ENCODE measurements around the gene MSH3.
"Not testable (repeated sequence)": the region's sequence is repeated elsewhere in the genome, so short reads cannot be mapped to it uniquely, and the experiment has no call there.

The MSH3 gene

GRCh38 chr5:80740488-80740887 is 86.0 kb downstream of the MSH3 start:
- H3K4me3 ChIP-seq (ENCODE audit: insufficient read depth, low read depth, low read length, poor library complexity, severe bottlenecking); H3K27ac ChIP-seq (ENCODE audit: insufficient read depth, low read length, poor library complexity, severe bottlenecking); H3K4me1 ChIP-seq (ENCODE audit: control insufficient read depth, insufficient read depth, low read length, poor library complexity, severe bottlenecking); H3K27me3 ChIP-seq (replicated peaks; ENCODE audit: control insufficient read depth, insufficient read depth, low read length, poor library complexity, severe bottlenecking); DNase-seq; H3K9me3 ChIP-seq (ENCODE audit: control insufficient read depth, low read length): not testable (repeated sequence)
- H3K36me3 ChIP-seq (ENCODE audit: control insufficient read depth, insufficient read depth, low read length) = peaks cover 10% of the 10 kb centered on the region

- Histone ChIP-seq H3K4me3 (ENCODE audit: insufficient read depth, low read depth, low read length, poor library complexity, severe bottlenecking) (peak overlapping the region; percentile 17), H3K27me3 (replicated peaks; ENCODE audit: control insufficient read depth, insufficient read depth, low read length, poor library complexity, severe bottlenecking) (no peaks in the 10 kb centered on the region), H3K9me3 (ENCODE audit: control insufficient read depth, low read length) (no peaks in the 10 kb centered on the region), H3K27ac (ENCODE audit: insufficient read depth, low read length, poor library complexity, severe bottlenecking) (no peak overlapping the region), H3K36me3 (ENCODE audit: control insufficient read depth, insufficient read depth, low read length) (peaks cover 11% of the 10 kb centered on the region), H3K4me1 (ENCODE audit: control insufficient read depth, insufficient read depth, low read length, poor library complexity, severe bottlenecking) (no peaks in the 10 kb centered on the region)
- no peak for DNase-seq
These were observed 86.5 kb downstream of the MSH3 start for GRCh38 chr5:80740999-80741398.

GRCh38 chr5:80744149-80744548 is 89.7 kb downstream of the MSH3 start:
- Histone ChIP-seq H3K36me3 (ENCODE audit: control insufficient read depth, insufficient read depth, low read length) (peaks cover 11% of the 10 kb centered on the region), H3K4me1 (ENCODE audit: control insufficient read depth, insufficient read depth, low read length, poor library complexity, severe bottlenecking) (no peaks in the 10 kb centered on the region), H3K9me3 (ENCODE audit: control insufficient read depth, low read length) (no peaks in the 10 kb centered on the region)

GRCh38 chr5:80745490-80745889 is 91.0 kb downstream of the MSH3 start:
- Histone ChIP-seq H3K36me3 (ENCODE audit: control insufficient read depth, insufficient read depth, low read length) (peaks cover 11% of the 10 kb centered on the region), H3K4me3 (ENCODE audit: insufficient read depth, low read depth, low read length, poor library complexity, severe bottlenecking) (no peak overlapping the region)

More at GRCh38 chr5:80744149-80744548, 89.7 kb downstream of the MSH3 start:
- Histone ChIP-seq H3K4me3 (ENCODE audit: insufficient read depth, low read depth, low read length, poor library complexity, severe bottlenecking) (no peak overlapping the region), H3K27ac (ENCODE audit: insufficient read depth, low read length, poor library complexity, severe bottlenecking) (no peak overlapping the region), H3K27me3 (replicated peaks; ENCODE audit: control insufficient read depth, insufficient read depth, low read length, poor library complexity, severe bottlenecking) (no peaks in the 10 kb centered on the region)
- no peak for DNase-seq

GRCh38 chr5:80747922-80748321 is 93.5 kb downstream of the MSH3 start:
- Histone ChIP-seq H3K36me3 (ENCODE audit: control insufficient read depth, insufficient read depth, low read length) (peaks cover 11% of the 10 kb centered on the region), H3K27me3 (replicated peaks; ENCODE audit: control insufficient read depth, insufficient read depth, low read length, poor library complexity, severe bottlenecking) (no peaks in the 10 kb centered on the region), H3K9me3 (ENCODE audit: control insufficient read depth, low read length) (no peaks in the 10 kb centered on the region), H3K4me3 (ENCODE audit: insufficient read depth, low read depth, low read length, poor library complexity, severe bottlenecking) (no peak overlapping the region), H3K27ac (ENCODE audit: insufficient read depth, low read length, poor library complexity, severe bottlenecking) (no peak overlapping the region), H3K4me1 (ENCODE audit: control insufficient read depth, insufficient read depth, low read length, poor library complexity, severe bottlenecking) (no peaks in the 10 kb centered on the region)
- no peak for DNase-seq

More at GRCh38 chr5:80745490-80745889, 91.0 kb downstream of the MSH3 start:
- DNase-seq = no peak
- Histone ChIP-seq H3K27me3 (replicated peaks; ENCODE audit: control insufficient read depth, insufficient read depth, low read length, poor library complexity, severe bottlenecking) (no peaks in the 10 kb centered on the region), H3K27ac (ENCODE audit: insufficient read depth, low read length, poor library complexity, severe bottlenecking) (no peak overlapping the region), H3K4me1 (ENCODE audit: control insufficient read depth, insufficient read depth, low read length, poor library complexity, severe bottlenecking) (no peaks in the 10 kb centered on the region), H3K9me3 (ENCODE audit: control insufficient read depth, low read length) (no peaks in the 10 kb centered on the region)

GRCh38 chr5:80752427-80752826 is 98.0 kb downstream of the MSH3 start:
- peaks cover 24% of the 10 kb centered on the region for H3K4me1 ChIP-seq (ENCODE audit: control insufficient read depth, insufficient read depth, low read length, poor library complexity, severe bottlenecking)
- no peaks in the 10 kb centered on the region for H3K27me3 ChIP-seq (replicated peaks; ENCODE audit: control insufficient read depth, insufficient read depth, low read length, poor library complexity, severe bottlenecking)
- no peak overlapping the region for H3K27ac ChIP-seq (ENCODE audit: insufficient read depth, low read length, poor library complexity, severe bottlenecking)
- no peak for DNase-seq
- H3K4me3 ChIP-seq (ENCODE audit: insufficient read depth, low read depth, low read length, poor library complexity, severe bottlenecking) = no peak overlapping the region
- no peaks in the 10 kb centered on the region for H3K36me3 ChIP-seq (ENCODE audit: control insufficient read depth, insufficient read depth, low read length)
- H3K9me3 ChIP-seq (ENCODE audit: control insufficient read depth, low read length) = no peaks in the 10 kb centered on the region

- H3K4me3 ChIP-seq (ENCODE audit: insufficient read depth, low read depth, low read length, poor library complexity, severe bottlenecking) = no peak overlapping the region
These were observed 99.3 kb downstream of the MSH3 start for GRCh38 chr5:80753712-80754111.

GRCh38 chr5:80754900-80755299 is 100.4 kb downstream of the MSH3 start:
- no peaks in the 10 kb centered on the region for H3K36me3 ChIP-seq (ENCODE audit: control insufficient read depth, insufficient read depth, low read length)
- no peaks in the 10 kb centered on the region for H3K9me3 ChIP-seq (ENCODE audit: control insufficient read depth, low read length)
- H3K4me3 ChIP-seq (ENCODE audit: insufficient read depth, low read depth, low read length, poor library complexity, severe bottlenecking) = peak overlapping the region; percentile 30
- no peaks in the 10 kb centered on the region for H3K27me3 ChIP-seq (replicated peaks; ENCODE audit: control insufficient read depth, insufficient read depth, low read length, poor library complexity, severe bottlenecking)
- H3K27ac ChIP-seq (ENCODE audit: insufficient read depth, low read length, poor library complexity, severe bottlenecking) = no peak overlapping the region
- peaks cover 27% of the 10 kb centered on the region for H3K4me1 ChIP-seq (ENCODE audit: control insufficient read depth, insufficient read depth, low read length, poor library complexity, severe bottlenecking)
- DNase-seq = no peak

More at GRCh38 chr5:80753712-80754111, 99.3 kb downstream of the MSH3 start:
- H3K4me1 ChIP-seq (ENCODE audit: control insufficient read depth, insufficient read depth, low read length, poor library complexity, severe bottlenecking) = peaks cover 27% of the 10 kb centered on the region
- H3K27ac ChIP-seq (ENCODE audit: insufficient read depth, low read length, poor library complexity, severe bottlenecking) = no peak overlapping the region
- DNase-seq = no peak
- no peaks in the 10 kb centered on the region for H3K36me3 ChIP-seq (ENCODE audit: control insufficient read depth, insufficient read depth, low read length)
- H3K9me3 ChIP-seq (ENCODE audit: control insufficient read depth, low read length) = no peaks in the 10 kb centered on the region
- no peaks in the 10 kb centered on the region for H3K27me3 ChIP-seq (replicated peaks; ENCODE audit: control insufficient read depth, insufficient read depth, low read length, poor library complexity, severe bottlenecking)

- Histone ChIP-seq H3K4me3 (ENCODE audit: insufficient read depth, low read depth, low read length, poor library complexity, severe bottlenecking) (peak overlapping the region; percentile 30), H3K36me3 (ENCODE audit: control insufficient read depth, insufficient read depth, low read length) (no peaks in the 10 kb centered on the region), H3K9me3 (ENCODE audit: control insufficient read depth, low read length) (no peaks in the 10 kb centered on the region), H3K27ac (ENCODE audit: insufficient read depth, low read length, poor library complexity, severe bottlenecking) (peak overlapping the region; percentile 29), H3K27me3 (replicated peaks; ENCODE audit: control insufficient read depth, insufficient read depth, low read length, poor library complexity, severe bottlenecking) (no peaks in the 10 kb centered on the region), H3K4me1 (ENCODE audit: control insufficient read depth, insufficient read depth, low read length, poor library complexity, severe bottlenecking) (peaks cover 35% of the 10 kb centered on the region)
- no peak for DNase-seq
These were observed 101.2 kb downstream of the MSH3 start for GRCh38 chr5:80755626-80756025.

GRCh38 chr5:80756292-80756691 is 101.8 kb downstream of the MSH3 start:
- no peaks in the 10 kb centered on the region for H3K9me3 ChIP-seq (ENCODE audit: control insufficient read depth, low read length)
- no peaks in the 10 kb centered on the region for H3K36me3 ChIP-seq (ENCODE audit: control insufficient read depth, insufficient read depth, low read length)
- DNase-seq = no peak
- H3K4me3 ChIP-seq (ENCODE audit: insufficient read depth, low read depth, low read length, poor library complexity, severe bottlenecking) = no peak overlapping the region
- H3K27me3 ChIP-seq (replicated peaks; ENCODE audit: control insufficient read depth, insufficient read depth, low read length, poor library complexity, severe bottlenecking) = no peaks in the 10 kb centered on the region
- H3K27ac ChIP-seq (ENCODE audit: insufficient read depth, low read length, poor library complexity, severe bottlenecking) = peak overlapping the region; percentile 29
- peaks cover 38% of the 10 kb centered on the region for H3K4me1 ChIP-seq (ENCODE audit: control insufficient read depth, insufficient read depth, low read length, poor library complexity, severe bottlenecking)
